Ovary (tissue), 9 donors: ENCODE data around the gene TPRA1. TPM values are rescaled to one million over a fixed set of nuclear protein-coding genes. Genes with fewer than 3 reads are reported as not detected.

Experiments
- DNase-seq, 5 donors: peaks; one replicate each; pipeline ENCODE4 v3.0.0-alpha.2; 2019 to 2020
- H3K27ac ChIP-seq, 2 donors: fragments of 200-600 bp; one replicate each; pipeline versions ENCODE4 v1.5.1 to v1.8.0; 2019 to 2022
- H3K27me3 ChIP-seq: fragments of 200-600 bp; one replicate; pipeline ENCODE4 v1.8.0; 2022
- H3K36me3 ChIP-seq: fragments of 200-600 bp; sonication (generic); one replicate; pipeline ENCODE4 v1.5.1; 2019
- H3K4me1 ChIP-seq: one replicate; pipeline ENCODE4 v1.8.1; 2013; ENCODE audit warnings: mild to moderate bottlenecking, moderate library complexity; ENCODE audit not compliant: insufficient read depth
- H3K4me3 ChIP-seq: fragments of 200-600 bp; sonication (generic); one replicate; pipeline ENCODE4 v1.5.1; 2017
- H3K9me3 ChIP-seq, 2 donors: fragments of 200-600 bp in 1 of 2; sonication (generic) in 1 of 2; one replicate each; pipeline versions ENCODE4 v1.5.1 to v1.8.1; 2013 to 2019; ENCODE audit warnings: mild to moderate bottlenecking in 1 of 2, moderate library complexity in 1 of 2
- CTCF ChIP-seq, 3 donors: fragments of 450-650 bp in 2 of 3; fragments of 200-600 bp in 1 of 3; IDR thresholded peaks; one replicate each; pipeline versions ENCODE4 v1.5.1 to v1.8.0; 2016 to 2022; ENCODE audit warnings: antibody characterized with exemption in 3 of 3, mild to moderate bottlenecking in 1 of 3
- EP300 ChIP-seq: sonication (generic); formaldehyde crosslinking; IDR thresholded peaks from one replicate; pipeline ENCODE4 v1.6.1; 2017; ENCODE audit warnings: antibody characterized with exemption
- POLR2A ChIP-seq: fragments of 450-650 bp; IDR thresholded peaks from one replicate; pipeline ENCODE4 v1.6.1; 2017; ENCODE audit warnings: antibody characterized with exemption, mild to moderate bottlenecking, moderate library complexity
- WGBS, 3 donors: extraction: QIAGEN DNeasy Blood & Tissue Kit in 1 of 3; methylation state at CpG; one replicate each; pipeline versions ENCODE4 v1.1.5 to v1.1.7; 2013 to 2017; 5-methylcytosine and 5-hydroxymethylcytosine counted together
- intact Hi-C, 4 donors: fragments of 100-400 bp; cut with DNase I; formaldehyde crosslinking; loops; one replicate each; pipeline versions ENCODE4 v1.11.0 to v1.15.1; 2022 to 2023
- polyA plus RNA-seq, 2 donors: library from polyadenylated mRNA; stranded (reverse); fragments of 200-250 nt in 1 of 2; fragments of 350-450 nt in 1 of 2; fragmentation: Illumina TruSeq in 1 of 2; extraction: RNeasy Lipid Tissue Mini Kit (QIAGEN cat#74804) in 1 of 2; gene quantifications; one replicate each; pipeline ENCODE4 v1.2.3, GENCODE V29; 2013 to 2014
- total RNA-seq, 7 donors: library from RNA; depleted of rRNA in 2 of 7; stranded (reverse); fragments of >200 nt in 2 of 7; fragmentation: NEBNext Ultra II Directional in 3 of 7; extraction: Animal tissue kit (Norgen Biotek cat#: 25700) in 3 of 7; gene quantifications; one replicate each; pipeline versions ENCODE4 v1.1.0 to v1.2.4, GENCODE V29; 2016 to 2023
- donor health status: DM: no; HTN: no; CAD: no; lungs with moderate emphysema.
- donor health status: DM: no; HTN: no; CAD: no.
- donor health status: Bipolar disorder and iron deficiency.
- donor health status: DM: yes; HTN: yes; CAD: no.
- donor health status: DM: no; HTN: no; CAD: no.
- donor health status: DM: yes; HTN: yes; CAD: no.

The TPRA1 gene
- total and polyA plus RNA-seq, 9 donors: 6.4 to 40.3 (median 36.6) TPM

GRCh38 chr3:127544192-127544802 lies 46.2 kb downstream of the TPRA1 start:
- no peaks in the 10 kb centered on the region for H3K9me3 ChIP-seq
- H3K4me3 ChIP-seq: no peak overlapping the region
- intact Hi-C loops: loop anchor here in 2 of 4 donors (5.0 to 10.0 kb wide), 4 partner anchors 549 to 1019 kb away; partner anchors contain the start of gene CHST13 (in 2 of the 2)
- peaks cover 4% of the 10 kb centered on the region for H3K4me1 ChIP-seq
- WGBS, 3 donors: 58 to 69% (median 64%) methylated on average over 4 to 10 of the region's 10 CpGs
- H3K27me3 ChIP-seq: no peaks in the 10 kb centered on the region
- no peak overlapping the region for H3K27ac ChIP-seq
- DNase-seq: peak; percentile 60 to 76 (median 67)
- TF ChIP-seq CTCF (IDR thresholded peaks at IDR 0.05) (peak in 1 of 3 donors; percentile 47), EP300 (no peak)
- no peaks in the 10 kb centered on the region for H3K36me3 ChIP-seq

GRCh38 chr3:127543441-127543840 lies 47.1 kb downstream of the TPRA1 start:
- TF ChIP-seq EP300 (no peak), POLR2A (no peak), CTCF (IDR thresholded peaks at IDR 0.05) (no peak)
- intact Hi-C loops: loop anchor here in 2 of 4 donors (5.0 to 10.0 kb wide), 4 partner anchors 549 to 1019 kb away; partner anchors contain the start of gene CHST13 (in 2 of the 2)
- no peak overlapping the region for H3K27ac ChIP-seq
- no peak overlapping the region for H3K4me3 ChIP-seq
- no peaks in the 10 kb centered on the region for H3K36me3 ChIP-seq
- 91 to 93% (median 91%) methylated on average over 12 of the region's 12 CpGs for WGBS, 3 donors
- no peak for DNase-seq
- peaks cover 4% of the 10 kb centered on the region for H3K4me1 ChIP-seq
- H3K27me3 ChIP-seq: no peaks in the 10 kb centered on the region
- no peaks in the 10 kb centered on the region for H3K9me3 ChIP-seq

- Histone ChIP-seq H3K4me3 (no peak overlapping the region), H3K27ac (no peak overlapping the region), H3K9me3 (no peaks in the 10 kb centered on the region), H3K36me3 (no peaks in the 10 kb centered on the region), H3K4me1 (peaks cover 4% of the 10 kb centered on the region), H3K27me3 (no peaks in the 10 kb centered on the region)
- intact Hi-C loops: loop anchor here in 2 of 4 donors (5.0 to 10.0 kb wide), 4 partner anchors 548 to 1018 kb away; partner anchors contain the start of gene CHST13 (in 2 of the 2)
- DNase-seq: no peak
- 89 to 94% (median 91%) methylated on average over 14 of the region's 14 CpGs for WGBS, 3 donors
- TF ChIP-seq POLR2A (no peak), CTCF (IDR thresholded peaks at IDR 0.05) (no peak), EP300 (no peak)
These were observed 48.0 kb downstream of the TPRA1 start for GRCh38 chr3:127542441-127542952.

- Histone ChIP-seq H3K4me3 (no peak overlapping the region), H3K27ac (no peak overlapping the region), H3K27me3 (no peaks in the 10 kb centered on the region), H3K4me1 (no peaks in the 10 kb centered on the region), H3K9me3 (no peaks in the 10 kb centered on the region), H3K36me3 (no peaks in the 10 kb centered on the region)
- WGBS, 3 donors: 75 to 84% (median 77%) methylated on average over 5 of the region's 5 CpGs
- TF ChIP-seq CTCF (IDR thresholded peaks at IDR 0.05) (no peak), EP300 (no peak), POLR2A (no peak)
- intact Hi-C loops: loop anchor here in 2 of 4 donors (5.0 to 10.0 kb wide), 4 partner anchors 547 to 1017 kb away; partner anchors contain the start of gene CHST13 (in 2 of the 2)
- no peak for DNase-seq
These were observed 49.2 kb downstream of the TPRA1 start for GRCh38 chr3:127541320-127541719.
